Colon (tissue), 2 donors: ENCODE results near the gene OLIG2.

ENCODE experiments used
- FAIRE-seq: peaks from 2 replicates; lab custom pipeline; 2012; peaks lifted over from hg19 to GRCh38; lab: Jason Lieb, UNC
- donor health status: control.
- donor health status: control.

Gene OLIG2

GRCh38 chr21:33019885-33020557, 5.7 kb upstream of the OLIG2 start:
- no peak for FAIRE-seq

- FAIRE-seq = no peak
These were observed 5.1 kb upstream of the OLIG2 start for GRCh38 chr21:33020558-33021100.

GRCh38 chr21:33021150-33021549, 4.6 kb upstream of the OLIG2 start:
- no peak for FAIRE-seq

- FAIRE-seq = no peak
These were observed 4.1 kb upstream of the OLIG2 start for GRCh38 chr21:33021667-33022066.

- no peak for FAIRE-seq
These were observed 3.3 kb upstream of the OLIG2 start for GRCh38 chr21:33022489-33022827.

- no peak for FAIRE-seq
These were observed 2.7 kb upstream of the OLIG2 start for GRCh38 chr21:33022828-33023573.

GRCh38 chr21:33023574-33024200, 2.0 kb upstream of the OLIG2 start:
- no peak for FAIRE-seq

- FAIRE-seq = no peak
These were observed 1.3 kb upstream of the OLIG2 start for GRCh38 chr21:33024201-33025103.

GRCh38 chr21:33025106-33025488, 638 bp upstream of the OLIG2 start:
- no peak for FAIRE-seq

GRCh38 chr21:33026443-33026858, 716 bp downstream of the OLIG2 start:
- FAIRE-seq = no peak

GRCh38 chr21:33026878-33027400, 1.2 kb downstream of the OLIG2 start:
- FAIRE-seq = no peak

GRCh38 chr21:33027401-33028286, 1.9 kb downstream of the OLIG2 start:
- no peak for FAIRE-seq

- FAIRE-seq = no peak
These were observed 2.5 kb downstream of the OLIG2 start for GRCh38 chr21:33028287-33028670.

- FAIRE-seq = no peak
These were observed 3.1 kb downstream of the OLIG2 start for GRCh38 chr21:33028773-33029384.

- no peak for FAIRE-seq
These were observed 3.7 kb downstream of the OLIG2 start for GRCh38 chr21:33029385-33029921.

- no peak for FAIRE-seq
These were observed 4.3 kb downstream of the OLIG2 start for GRCh38 chr21:33029975-33030461.

GRCh38 chr21:33030633-33031032, 4.9 kb downstream of the OLIG2 start:
- no peak for FAIRE-seq

GRCh38 chr21:33031152-33031911, 5.6 kb downstream of the OLIG2 start:
- no peak for FAIRE-seq

- FAIRE-seq = no peak
These were observed 6.8 kb downstream of the OLIG2 start for GRCh38 chr21:33032434-33033047.
